Skin epidermis (tissue), 12 donors: ENCODE measurements around the gene BFSP2.

Experiments used
- H3K27ac ChIP-seq, 21 experiments: fragments of 200-600 bp; sonication (generic) in 11 of 21; one replicate each; pipeline ENCODE4 v1.5.0; 2020; ENCODE audit warnings: mild to moderate bottlenecking in 3 of 21, inconsistent platforms in 2 of 21, moderate library complexity in 2 of 21
- H3K4me3 ChIP-seq, 7 experiments: fragments of 200-600 bp; sonication (generic) in 2 of 7; one replicate each; pipeline ENCODE4 v1.5.0; 2020; ENCODE audit warnings: inconsistent platforms in 2 of 7, mild to moderate bottlenecking in 2 of 7, moderate library complexity in 1 of 7

The BFSP2 gene

DNA sequence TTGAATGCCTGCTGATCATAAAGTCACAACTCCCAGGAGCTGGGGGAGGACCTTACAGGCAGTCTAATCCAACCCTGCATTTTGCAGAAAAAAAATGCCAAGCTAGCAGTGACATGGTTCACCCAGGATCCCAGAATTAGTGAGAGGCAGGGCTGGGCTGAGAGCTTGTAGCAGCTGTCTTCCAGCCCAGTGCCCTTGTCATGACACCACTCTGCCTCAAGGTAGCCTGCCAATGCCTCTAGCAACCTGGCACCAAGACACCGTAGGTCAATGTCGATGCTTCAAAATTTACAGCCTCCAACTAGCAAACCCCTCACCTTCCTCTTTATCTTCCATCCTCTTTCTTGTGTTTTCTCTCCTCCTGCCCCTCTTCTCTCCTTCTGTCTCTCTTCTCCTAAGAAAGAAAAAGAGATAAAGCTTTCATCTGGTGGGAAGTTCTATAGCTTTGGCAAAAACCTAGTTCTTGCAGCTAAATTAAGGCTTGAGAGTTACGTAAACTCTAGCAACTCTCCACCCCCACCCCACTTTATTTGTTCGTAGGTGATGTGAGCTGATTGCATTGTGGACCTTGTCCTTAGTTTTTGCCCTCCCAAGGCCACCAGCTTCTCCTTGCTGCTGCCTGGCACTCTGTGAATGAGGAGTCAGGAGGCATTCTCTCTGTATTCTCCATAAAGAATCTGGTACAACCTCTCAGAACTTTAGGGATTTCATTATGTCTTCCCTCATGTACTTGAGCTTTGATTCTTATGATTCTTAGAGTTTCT is 18.3 kb upstream of the BFSP2 start:
- no peak overlapping the region for H3K27ac ChIP-seq
- H3K4me3 ChIP-seq = no peak overlapping the region

DNA sequence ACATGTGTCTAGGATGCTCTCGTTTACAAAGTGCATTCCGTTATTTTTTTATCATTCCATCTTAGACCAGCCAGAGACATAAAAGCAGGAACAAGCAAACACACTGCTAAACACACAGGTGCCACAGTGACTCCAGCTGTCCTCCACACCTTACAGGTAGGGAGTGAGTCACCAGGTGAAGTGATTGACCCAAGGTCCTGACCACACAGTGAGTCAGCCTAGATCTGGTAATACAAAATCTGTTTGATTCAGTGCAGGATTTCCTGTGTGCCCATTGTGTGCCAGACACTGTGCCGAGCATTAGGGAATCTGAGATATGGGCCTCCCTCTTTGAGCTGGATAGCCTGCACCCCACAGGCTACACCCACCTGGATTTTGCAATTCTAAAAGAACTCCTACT is 16.7 kb upstream of the BFSP2 start:
- H3K4me3 ChIP-seq = no peak overlapping the region
- H3K27ac ChIP-seq = no peak overlapping the region

DNA sequence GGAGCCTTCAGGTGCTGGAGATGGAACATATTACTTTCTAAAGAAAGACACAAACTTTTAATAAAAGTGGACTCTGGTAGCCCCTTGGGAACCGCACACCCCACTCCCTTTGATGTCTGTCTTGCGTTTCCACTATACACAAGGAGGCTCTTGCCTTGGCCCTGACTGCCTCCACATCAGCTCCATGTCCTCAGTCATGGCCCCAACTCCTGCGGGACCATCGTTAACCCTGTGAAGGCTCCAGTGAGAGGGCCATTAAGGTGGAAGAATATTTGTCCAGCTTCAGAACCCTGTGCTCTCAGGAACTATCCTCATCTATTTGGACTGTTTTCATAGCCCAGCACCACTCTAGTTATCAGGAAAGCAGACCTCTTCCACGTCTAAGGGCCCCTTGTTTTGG is 16.1 kb upstream of the BFSP2 start:
- no peak overlapping the region for H3K4me3 ChIP-seq
- no peak overlapping the region for H3K27ac ChIP-seq

DNA sequence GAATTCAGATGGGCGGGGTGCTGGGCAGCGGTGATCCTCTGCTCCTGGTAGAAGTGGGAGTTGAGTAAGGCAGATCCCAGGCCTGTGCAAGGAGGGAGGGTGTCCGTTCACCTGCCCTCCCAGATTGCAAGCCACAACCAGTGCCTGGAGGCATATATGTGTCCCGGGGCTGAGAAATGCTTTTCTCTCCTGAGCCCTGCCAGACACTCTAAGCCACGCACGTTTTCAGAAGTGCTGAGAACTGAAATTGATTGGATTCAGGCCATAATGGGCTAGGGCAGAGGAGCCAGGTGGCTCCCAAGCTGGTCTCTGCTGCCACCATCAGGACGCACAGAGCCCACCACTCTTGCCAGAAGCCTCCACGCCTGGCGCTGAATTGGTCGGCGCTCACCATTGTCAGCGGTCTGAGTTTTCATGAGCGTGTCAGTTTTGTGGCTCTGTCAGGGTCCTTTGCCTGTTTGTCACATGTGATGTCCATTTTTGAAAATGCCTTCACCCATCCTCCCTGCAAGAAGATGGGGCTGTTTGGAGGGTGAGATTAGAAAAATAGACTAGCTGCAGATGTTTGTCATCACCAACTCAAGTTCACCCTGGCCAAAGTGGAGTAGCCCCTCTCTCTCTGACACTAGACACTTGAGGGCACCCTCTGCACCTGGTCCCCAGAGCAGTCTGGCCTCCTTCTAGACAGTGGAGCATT is 15.4 kb upstream of the BFSP2 start:
- no peak overlapping the region for H3K27ac ChIP-seq
- no peak overlapping the region for H3K4me3 ChIP-seq

DNA sequence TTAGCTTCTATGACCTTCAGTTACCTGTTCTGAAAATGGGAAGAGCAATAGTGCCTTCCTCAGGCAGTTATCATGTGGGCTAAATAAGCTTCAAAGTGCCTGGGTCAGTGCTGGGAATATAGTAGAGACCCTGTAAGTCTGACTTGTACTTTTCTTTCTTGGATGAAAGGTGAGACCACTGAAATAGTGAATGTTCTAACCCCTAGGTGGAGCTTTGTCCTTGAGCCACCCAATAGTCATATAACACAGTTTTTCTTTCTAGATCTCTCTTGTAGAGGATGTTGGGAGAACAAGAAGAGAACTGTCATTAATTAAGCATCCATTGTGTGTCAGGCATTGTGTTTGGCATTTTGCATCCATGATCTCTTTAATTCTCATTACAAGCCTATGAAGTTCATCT is 13.0 kb upstream of the BFSP2 start:
- Histone ChIP-seq H3K27ac (no peak overlapping the region), H3K4me3 (no peak overlapping the region)

DNA sequence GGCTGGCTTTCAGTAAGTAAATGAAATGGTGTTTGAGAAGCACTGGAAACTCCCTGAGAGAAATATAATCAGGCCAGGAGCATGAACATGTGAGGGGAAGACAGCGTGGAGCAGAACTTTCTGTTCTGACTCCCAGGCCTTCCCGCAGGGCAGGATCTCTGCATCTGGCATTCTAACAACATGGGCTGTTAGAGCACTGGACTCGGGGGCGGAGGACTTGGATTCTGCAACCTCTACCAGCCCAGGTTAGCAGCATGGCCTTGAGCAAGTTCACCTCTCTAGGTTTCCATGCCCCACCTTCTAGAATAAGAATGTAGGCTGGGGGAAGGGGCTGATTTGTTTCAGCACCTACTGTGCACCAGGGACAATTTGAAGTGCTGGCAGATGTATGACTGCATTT is 12.5 kb upstream of the BFSP2 start:
- Histone ChIP-seq H3K4me3 (no peak overlapping the region), H3K27ac (no peak overlapping the region)

DNA sequence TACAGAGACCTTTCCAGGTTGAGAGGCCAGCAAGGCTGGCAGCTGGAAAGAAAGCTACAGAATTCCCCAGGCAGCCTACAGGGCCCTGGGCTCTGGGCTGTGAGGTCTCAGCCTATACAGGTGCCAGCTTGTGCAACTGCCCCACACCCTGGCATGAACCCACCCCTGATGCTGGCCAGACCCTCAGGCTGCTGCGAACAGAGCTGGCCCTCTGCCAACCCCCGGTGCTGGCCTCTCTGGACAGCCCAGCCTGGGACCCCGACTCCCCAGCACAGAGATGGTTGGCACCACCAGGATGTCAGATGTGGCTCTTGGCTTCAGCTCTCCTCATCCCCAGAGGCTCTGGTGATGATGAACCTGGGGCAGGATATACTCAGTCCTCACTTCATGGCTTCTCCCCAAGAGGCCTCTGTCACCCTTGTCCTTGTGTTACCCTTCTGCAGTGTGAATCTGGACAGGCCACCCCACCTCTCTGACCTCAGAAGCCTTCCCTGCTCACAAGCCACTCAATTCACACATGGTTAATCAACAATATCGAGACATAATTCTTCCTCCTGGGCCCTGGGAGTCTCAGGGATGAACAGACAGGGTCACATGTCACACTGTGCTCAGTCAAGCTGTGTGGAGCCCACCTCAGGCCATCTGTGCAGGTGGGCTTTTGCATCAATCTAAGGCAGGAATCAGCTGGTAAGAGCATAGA is 11.0 kb upstream of the BFSP2 start:
- no peak overlapping the region for H3K4me3 ChIP-seq

DNA sequence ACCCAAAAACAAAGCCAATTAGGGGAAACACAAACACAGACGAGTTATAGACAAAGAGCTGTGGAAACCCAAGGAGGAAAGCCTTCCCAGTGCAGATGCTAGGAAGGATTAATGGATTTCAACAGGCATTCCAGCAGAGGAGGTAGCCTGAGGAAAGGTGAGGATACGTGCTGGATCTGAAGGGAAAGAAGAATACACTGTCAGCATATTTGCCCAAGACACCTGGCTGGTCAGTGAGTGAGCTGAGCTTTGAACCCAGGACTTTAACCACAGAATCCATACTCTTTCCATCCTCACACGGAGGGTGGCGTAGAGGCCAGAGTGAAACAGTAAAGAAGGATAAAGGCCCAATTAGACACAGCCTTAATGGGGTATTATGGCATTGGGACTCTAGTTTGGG is 9.1 kb upstream of the BFSP2 start:
- H3K4me3 ChIP-seq = no peak overlapping the region

More for the DNA sequence above, 11.0 kb upstream of the BFSP2 start:
- no peak overlapping the region for H3K27ac ChIP-seq

DNA sequence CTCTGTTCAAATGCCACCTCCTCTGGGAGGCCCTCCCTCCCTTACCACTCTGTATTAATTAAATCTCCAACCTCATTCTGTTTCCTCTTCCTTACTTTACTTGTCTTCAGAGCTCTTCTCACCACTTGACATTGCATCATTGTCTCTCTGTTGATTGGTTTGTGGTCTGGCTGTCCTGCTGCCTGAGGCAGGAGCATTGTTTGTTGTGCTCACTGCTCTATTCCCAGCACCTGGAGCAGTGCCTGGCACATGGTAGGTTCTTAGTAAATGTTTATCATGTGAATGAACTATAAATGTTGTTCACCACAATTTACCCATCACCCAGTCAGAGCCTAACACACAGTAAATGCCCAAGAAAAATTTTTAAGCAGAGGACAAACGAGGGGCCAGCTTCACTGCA is 6.7 kb upstream of the BFSP2 start:
- Histone ChIP-seq H3K27ac (no peak overlapping the region), H3K4me3 (no peak overlapping the region)

More for the DNA sequence above, 9.1 kb upstream of the BFSP2 start:
- no peak overlapping the region for H3K27ac ChIP-seq

DNA sequence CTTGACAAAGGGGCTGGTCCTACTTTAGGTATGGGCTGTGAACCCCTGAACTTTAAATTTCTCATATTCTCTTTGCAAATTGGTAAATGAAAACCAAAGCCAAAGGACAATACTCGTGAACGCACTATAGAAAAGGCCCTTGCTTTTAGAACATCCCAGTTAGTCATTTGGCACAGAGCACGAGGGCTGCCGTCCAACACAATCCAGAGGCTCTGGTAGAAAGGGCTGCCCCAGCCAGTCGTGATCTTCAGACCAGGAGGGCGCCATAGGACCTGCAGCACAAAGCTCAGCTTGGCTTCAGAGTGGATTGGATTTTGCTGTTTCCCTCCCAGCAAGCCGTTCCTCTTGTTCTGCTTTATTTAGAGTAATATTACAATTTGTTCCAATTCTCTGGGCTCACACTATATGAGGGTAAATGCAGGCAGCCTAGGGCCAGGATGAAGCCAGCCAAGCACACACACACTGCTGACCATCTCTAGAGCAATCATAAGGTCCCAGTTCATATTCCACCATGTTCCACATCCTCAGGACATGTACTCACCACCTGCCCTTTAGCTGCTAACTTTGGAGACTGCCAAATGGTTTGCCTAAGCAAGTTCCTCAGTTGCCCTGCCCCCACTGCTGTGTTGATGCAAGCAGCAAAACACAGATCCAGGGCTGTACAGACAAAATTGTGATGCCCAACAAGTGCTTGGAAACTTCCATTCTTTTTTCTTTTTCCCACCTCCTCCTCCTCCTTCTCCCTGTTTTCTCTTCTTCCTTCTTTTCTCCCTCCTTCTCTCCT is 6.0 kb upstream of the BFSP2 start:
- H3K4me3 ChIP-seq = no peak overlapping the region
- H3K27ac ChIP-seq = no peak overlapping the region

DNA sequence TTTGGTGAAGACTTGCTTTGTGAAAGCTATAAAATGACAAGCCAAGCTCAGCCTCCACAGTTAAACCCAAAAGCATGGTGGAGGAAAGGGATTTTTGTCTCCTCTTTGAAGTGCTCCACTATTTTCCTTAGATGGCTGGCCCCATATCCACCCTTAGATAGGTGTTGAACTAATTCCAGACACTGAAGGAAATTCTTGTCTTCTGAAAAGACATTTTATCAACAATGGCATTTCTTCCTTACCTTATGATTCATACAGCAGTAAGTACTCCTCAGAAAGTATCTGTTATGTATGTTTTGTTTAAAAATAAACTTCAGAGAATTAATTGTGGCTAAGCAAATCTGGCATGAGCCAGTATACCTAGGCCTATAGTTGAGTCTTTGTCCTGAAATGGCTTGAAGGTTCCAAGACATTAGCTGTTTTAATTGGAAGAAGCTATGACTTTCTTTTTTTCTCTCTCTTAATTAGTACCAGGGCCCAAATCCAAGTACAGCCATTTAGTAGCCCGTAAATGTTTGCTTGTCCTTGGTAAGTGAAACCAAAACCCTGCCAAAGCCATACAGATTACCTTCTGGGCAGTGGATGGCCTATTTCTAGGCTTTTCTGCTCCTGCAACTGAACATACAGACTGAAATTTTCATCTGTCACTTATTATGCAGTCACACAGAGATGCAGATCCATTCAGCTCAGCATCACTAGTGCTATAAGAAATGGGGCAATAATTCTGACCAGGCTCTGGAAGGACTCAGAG is 5.1 kb upstream of the BFSP2 start:
- Histone ChIP-seq H3K4me3 (no peak overlapping the region), H3K27ac (no peak overlapping the region)

DNA sequence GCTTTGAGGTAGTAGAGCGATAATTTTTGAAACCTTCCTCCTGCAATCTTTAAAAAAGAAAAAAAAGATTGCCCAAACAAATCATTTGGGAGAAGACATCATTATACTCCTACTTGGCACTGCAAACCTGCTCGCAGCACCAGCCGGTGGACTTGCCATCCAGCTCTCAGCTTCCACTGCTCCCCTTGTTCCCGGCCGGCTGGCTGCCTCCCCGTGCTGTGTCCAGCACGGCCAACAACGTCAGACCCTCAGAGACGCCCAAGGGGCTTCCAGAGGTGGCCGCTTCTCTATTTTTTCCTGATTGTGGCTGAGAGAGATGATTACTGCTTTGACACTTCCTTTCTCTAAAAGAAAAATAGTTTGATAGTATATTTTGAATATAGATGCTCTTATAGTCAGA is 3.0 kb upstream of the BFSP2 start:
- Histone ChIP-seq H3K4me3 (no peak overlapping the region), H3K27ac (no peak overlapping the region)

DNA sequence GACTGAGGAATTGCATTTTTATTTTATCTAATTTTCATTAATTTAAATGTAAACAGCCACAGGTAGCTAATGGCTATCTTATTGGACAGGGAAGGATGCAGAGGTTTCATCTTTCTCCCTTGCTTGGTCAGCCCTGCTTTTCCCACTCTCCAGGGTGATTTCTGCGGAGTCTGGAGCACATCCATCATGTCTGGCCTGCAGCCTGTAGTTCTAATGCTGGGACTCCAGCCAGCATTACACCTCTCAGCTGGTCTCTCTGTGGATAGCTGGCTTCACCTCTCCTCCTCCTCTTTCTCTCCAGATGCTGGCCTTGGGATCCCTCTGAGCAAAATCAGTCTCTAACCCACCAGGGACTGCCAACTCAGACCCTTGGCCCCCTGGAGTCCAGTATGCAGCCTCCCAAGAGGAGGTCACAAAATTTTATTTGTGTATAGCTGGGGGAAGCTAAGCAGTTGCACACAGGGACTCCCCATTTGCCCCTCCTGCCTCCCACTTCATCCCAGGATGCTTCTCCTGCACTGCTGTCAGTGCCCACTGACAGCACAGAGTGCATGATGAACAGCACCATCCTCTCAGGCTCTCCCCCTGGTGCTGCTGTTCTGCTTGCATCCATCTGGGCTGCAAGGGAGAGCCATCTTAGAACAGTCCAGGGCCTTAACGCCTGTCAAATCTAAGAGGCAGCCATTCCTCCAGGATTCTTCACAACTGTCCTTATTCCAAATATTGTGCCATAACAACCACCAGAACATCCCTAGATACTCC is 1.7 kb downstream of the BFSP2 start:
- H3K4me3 ChIP-seq = no peak overlapping the region
- H3K27ac ChIP-seq = no peak overlapping the region

DNA sequence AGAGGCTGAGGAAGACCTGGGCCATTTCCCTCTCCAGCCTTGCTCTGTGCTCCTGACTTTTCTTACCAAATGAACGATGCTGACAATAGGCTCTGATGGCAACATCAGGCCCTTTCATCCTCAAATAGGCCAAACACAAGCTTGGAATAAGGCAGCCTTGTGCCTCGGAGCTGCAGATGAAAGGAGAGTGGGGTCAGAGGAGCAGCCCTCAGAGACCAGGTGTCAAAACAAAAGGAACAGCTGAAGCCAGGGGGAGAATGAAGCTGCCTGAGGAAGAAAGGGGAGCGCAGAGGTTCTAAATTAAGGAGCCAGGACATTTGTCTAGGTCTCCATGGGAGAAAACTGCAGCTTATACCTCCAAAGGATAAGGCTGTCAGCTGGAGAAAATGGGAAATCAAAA is 5.1 kb downstream of the BFSP2 start:
- H3K27ac ChIP-seq = no peak overlapping the region
- H3K4me3 ChIP-seq = no peak overlapping the region

DNA sequence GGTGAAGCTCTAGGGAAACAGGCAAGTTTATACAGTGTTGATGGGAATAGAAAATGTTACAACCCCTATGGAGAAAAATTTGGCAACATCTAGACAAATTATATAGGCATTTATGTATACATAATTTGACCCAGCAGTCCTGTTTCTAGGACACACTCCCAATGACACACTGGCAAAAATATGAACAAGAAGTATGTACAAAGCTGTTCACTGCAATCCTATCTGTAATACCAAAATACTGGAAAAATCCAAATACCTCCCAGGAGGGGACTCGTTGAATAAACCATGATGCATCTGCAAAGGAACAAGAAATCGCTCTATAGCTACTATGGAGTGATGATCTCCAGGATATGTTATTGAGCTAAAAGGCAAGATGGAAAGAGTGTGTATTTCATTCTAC is 8.5 kb downstream of the BFSP2 start:
- H3K27ac ChIP-seq = no peak overlapping the region
- no peak overlapping the region for H3K4me3 ChIP-seq

DNA sequence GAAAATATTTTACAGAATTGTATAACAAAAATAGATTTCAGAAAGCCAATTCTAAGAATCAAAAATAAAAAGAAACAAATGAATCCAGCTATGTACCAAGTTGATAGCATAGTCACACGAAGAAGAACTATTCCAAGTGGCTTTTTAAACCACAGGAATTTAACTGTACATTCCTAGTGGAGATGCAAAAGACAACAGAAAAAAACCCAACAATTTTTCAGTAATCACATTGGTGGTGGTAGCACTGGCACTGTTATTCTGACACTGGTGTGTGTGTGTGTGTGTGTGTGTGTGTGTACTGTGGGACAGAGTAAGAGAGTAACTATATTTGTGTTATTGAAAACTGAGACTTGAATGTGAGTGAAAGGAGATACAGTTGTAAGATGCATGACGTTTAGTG is 9.1 kb downstream of the BFSP2 start:
- Histone ChIP-seq H3K4me3 (no peak overlapping the region), H3K27ac (no peak overlapping the region)

DNA sequence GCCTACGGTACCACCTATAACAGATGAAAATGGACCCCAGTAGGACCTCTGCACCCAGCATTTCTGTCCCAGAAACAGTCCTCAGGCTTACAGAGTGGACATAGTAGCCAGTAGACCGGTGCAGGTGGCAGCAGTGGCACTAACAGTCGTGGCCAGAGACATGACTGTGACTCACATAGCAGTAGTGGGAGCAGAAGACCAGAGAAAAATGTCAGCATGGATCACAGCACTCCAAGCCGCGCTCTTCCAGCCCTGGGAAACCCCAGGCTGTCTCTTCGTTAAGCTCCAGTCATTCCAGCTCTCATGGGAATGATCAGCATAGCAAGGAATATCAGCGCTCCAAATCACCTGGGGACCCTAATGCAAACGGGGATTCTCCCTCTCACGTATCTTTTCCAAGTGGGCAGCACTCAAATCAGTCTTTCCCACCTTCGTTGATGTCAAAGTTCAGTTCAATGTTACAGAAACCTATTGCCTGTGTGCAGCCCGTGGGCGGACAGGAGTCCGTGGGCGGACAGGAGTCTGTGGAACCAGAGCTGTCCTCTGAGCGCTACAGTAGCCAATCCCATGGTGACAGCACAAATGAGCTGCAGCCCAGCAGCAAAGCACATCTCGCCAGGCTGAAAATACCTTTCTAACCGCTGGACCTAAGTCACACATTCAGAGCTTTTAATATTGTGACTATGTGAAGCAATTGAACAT is 10.5 kb downstream of the BFSP2 start:
- Histone ChIP-seq H3K4me3 (no peak overlapping the region), H3K27ac (no peak overlapping the region)
